Measurements from ENCODE around the gene EPS15. TPM values are rescaled to one million over a fixed set of nuclear protein-coding genes. Genes with fewer than 3 reads are reported as not detected.

The EPS15 gene
- total RNA-seq, 1 donor from 2014 or later = 44.9 TPM

- H3K36me3 ChIP-seq (ENCODE audit: control insufficient read depth in 3 of 3, insufficient read depth in 3 of 3, low read length in 3 of 3) = no peaks in the 10 kb centered on the region
- no peak overlapping the region for H3K4me3 ChIP-seq (ENCODE audit: low read length in 3 of 3)
- H3K4me1 ChIP-seq (ENCODE audit: control insufficient read depth in 3 of 3, insufficient read depth in 3 of 3, low read length in 3 of 3) = peaks cover 28 to 38% (median 35%) of the 10 kb centered on the region in 3 donors
- peak overlapping the region in 1 of 3 donors; percentile 23 for H3K9ac ChIP-seq (ENCODE audit: low read depth in 1 of 3, low read length in 3 of 3)
- H3K27me3 ChIP-seq (ENCODE audit: control insufficient read depth in 3 of 3, insufficient read depth in 3 of 3, low read length in 3 of 3) = no peaks in the 10 kb centered on the region
- no peaks in the 10 kb centered on the region for H3K9me3 ChIP-seq (ENCODE audit: control insufficient read depth in 3 of 3, low read length in 3 of 3)
- H3K27ac ChIP-seq (ENCODE audit: low read depth, low read length) = no peak overlapping the region
Observed at GRCh38 chr1:51559064-51559500, 40.0 kb upstream of the EPS15 start.

- Histone ChIP-seq H3K4me3 (ENCODE audit: low read length in 3 of 3) (no peak overlapping the region), H3K9ac (ENCODE audit: low read depth in 1 of 3, low read length in 3 of 3) (peak overlapping the region in 1 of 3 donors; percentile 23), H3K27ac (ENCODE audit: low read depth, low read length) (no peak overlapping the region), H3K36me3 (ENCODE audit: control insufficient read depth in 3 of 3, insufficient read depth in 3 of 3, low read length in 3 of 3) (no peaks in the 10 kb centered on the region), H3K9me3 (ENCODE audit: control insufficient read depth in 3 of 3, low read length in 3 of 3) (no peaks in the 10 kb centered on the region), H3K27me3 (ENCODE audit: control insufficient read depth in 3 of 3, insufficient read depth in 3 of 3, low read length in 3 of 3) (no peaks in the 10 kb centered on the region), H3K4me1 (ENCODE audit: control insufficient read depth in 3 of 3, insufficient read depth in 3 of 3, low read length in 3 of 3) (peaks cover 23 to 33% (median 31%) of the 10 kb centered on the region in 3 donors)
Observed at GRCh38 chr1:51558375-51558924, 39.4 kb upstream of the EPS15 start.

- Histone ChIP-seq H3K9me3 (ENCODE audit: control insufficient read depth in 3 of 3, low read length in 3 of 3) (no peaks in the 10 kb centered on the region), H3K27me3 (ENCODE audit: control insufficient read depth in 3 of 3, insufficient read depth in 3 of 3, low read length in 3 of 3) (no peaks in the 10 kb centered on the region), H3K4me3 (ENCODE audit: low read length in 3 of 3) (no peak overlapping the region), H3K9ac (ENCODE audit: low read depth in 1 of 3, low read length in 3 of 3) (no peak overlapping the region), H3K4me1 (ENCODE audit: control insufficient read depth in 3 of 3, insufficient read depth in 3 of 3, low read length in 3 of 3) (peaks cover 13 to 27% (median 19%) of the 10 kb centered on the region in 3 donors), H3K36me3 (ENCODE audit: control insufficient read depth in 3 of 3, insufficient read depth in 3 of 3, low read length in 3 of 3) (no peaks in the 10 kb centered on the region), H3K27ac (ENCODE audit: low read depth, low read length) (no peak overlapping the region)
Observed at GRCh38 chr1:51557168-51557567, 38.1 kb upstream of the EPS15 start.

- Histone ChIP-seq H3K27ac (ENCODE audit: low read depth, low read length) (no peak overlapping the region), H3K9me3 (ENCODE audit: control insufficient read depth in 3 of 3, low read length in 3 of 3) (no peaks in the 10 kb centered on the region), H3K27me3 (ENCODE audit: control insufficient read depth in 3 of 3, insufficient read depth in 3 of 3, low read length in 3 of 3) (no peaks in the 10 kb centered on the region), H3K4me1 (ENCODE audit: control insufficient read depth in 3 of 3, insufficient read depth in 3 of 3, low read length in 3 of 3) (peaks cover 9 to 20% (median 10%) of the 10 kb centered on the region in 3 donors), H3K36me3 (ENCODE audit: control insufficient read depth in 3 of 3, insufficient read depth in 3 of 3, low read length in 3 of 3) (no peaks in the 10 kb centered on the region), H3K4me3 (ENCODE audit: low read length in 3 of 3) (no peak overlapping the region), H3K9ac (ENCODE audit: low read depth in 1 of 3, low read length in 3 of 3) (no peak overlapping the region)
Observed at GRCh38 chr1:51555866-51556619, 37.0 kb upstream of the EPS15 start.

GRCh38 chr1:51553911-51554310, 34.8 kb upstream of the EPS15 start:
- Histone ChIP-seq H3K27ac (ENCODE audit: low read depth, low read length) (no peak overlapping the region), H3K9ac (ENCODE audit: low read depth in 1 of 3, low read length in 3 of 3) (no peak overlapping the region), H3K27me3 (ENCODE audit: control insufficient read depth in 3 of 3, insufficient read depth in 3 of 3, low read length in 3 of 3) (no peaks in the 10 kb centered on the region), H3K36me3 (ENCODE audit: control insufficient read depth in 3 of 3, insufficient read depth in 3 of 3, low read length in 3 of 3) (no peaks in the 10 kb centered on the region), H3K4me1 (ENCODE audit: control insufficient read depth in 3 of 3, insufficient read depth in 3 of 3, low read length in 3 of 3) (peaks cover 0 to 3% (median 0%) of the 10 kb centered on the region in 3 donors), H3K9me3 (ENCODE audit: control insufficient read depth in 3 of 3, low read length in 3 of 3) (no peaks in the 10 kb centered on the region), H3K4me3 (ENCODE audit: low read length in 3 of 3) (no peak overlapping the region)

GRCh38 chr1:51552929-51553807, 34.1 kb upstream of the EPS15 start:
- no peaks in the 10 kb centered on the region for H3K36me3 ChIP-seq (ENCODE audit: control insufficient read depth in 3 of 3, insufficient read depth in 3 of 3, low read length in 3 of 3)
- no peaks in the 10 kb centered on the region for H3K4me1 ChIP-seq (ENCODE audit: control insufficient read depth in 3 of 3, insufficient read depth in 3 of 3, low read length in 3 of 3)
- no peaks in the 10 kb centered on the region for H3K9me3 ChIP-seq (ENCODE audit: control insufficient read depth in 3 of 3, low read length in 3 of 3)
- H3K4me3 ChIP-seq (ENCODE audit: low read length in 3 of 3) = no peak overlapping the region
- H3K27me3 ChIP-seq (ENCODE audit: control insufficient read depth in 3 of 3, insufficient read depth in 3 of 3, low read length in 3 of 3) = no peaks in the 10 kb centered on the region
- no peak overlapping the region for H3K9ac ChIP-seq (ENCODE audit: low read depth in 1 of 3, low read length in 3 of 3)
- no peak overlapping the region for H3K27ac ChIP-seq (ENCODE audit: low read depth, low read length)

GRCh38 chr1:51551848-51552296, 32.8 kb upstream of the EPS15 start:
- no peaks in the 10 kb centered on the region for H3K27me3 ChIP-seq (ENCODE audit: control insufficient read depth in 3 of 3, insufficient read depth in 3 of 3, low read length in 3 of 3)
- no peaks in the 10 kb centered on the region for H3K4me1 ChIP-seq (ENCODE audit: control insufficient read depth in 3 of 3, insufficient read depth in 3 of 3, low read length in 3 of 3)
- H3K36me3 ChIP-seq (ENCODE audit: control insufficient read depth in 3 of 3, insufficient read depth in 3 of 3, low read length in 3 of 3) = no peaks in the 10 kb centered on the region
- H3K9me3 ChIP-seq (ENCODE audit: control insufficient read depth in 3 of 3, low read length in 3 of 3) = no peaks in the 10 kb centered on the region
- H3K27ac ChIP-seq (ENCODE audit: low read depth, low read length) = no peak overlapping the region
- no peak overlapping the region for H3K4me3 ChIP-seq (ENCODE audit: low read length in 3 of 3)
- no peak overlapping the region for H3K9ac ChIP-seq (ENCODE audit: low read depth in 1 of 3, low read length in 3 of 3)

- Histone ChIP-seq H3K4me3 (ENCODE audit: low read length in 3 of 3) (no peak overlapping the region), H3K36me3 (ENCODE audit: control insufficient read depth in 3 of 3, insufficient read depth in 3 of 3, low read length in 3 of 3) (no peaks in the 10 kb centered on the region), H3K4me1 (ENCODE audit: control insufficient read depth in 3 of 3, insufficient read depth in 3 of 3, low read length in 3 of 3) (no peaks in the 10 kb centered on the region), H3K27ac (ENCODE audit: low read depth, low read length) (no peak overlapping the region), H3K27me3 (ENCODE audit: control insufficient read depth in 3 of 3, insufficient read depth in 3 of 3, low read length in 3 of 3) (no peaks in the 10 kb centered on the region), H3K9ac (ENCODE audit: low read depth in 1 of 3, low read length in 3 of 3) (no peak overlapping the region), H3K9me3 (ENCODE audit: control insufficient read depth in 3 of 3, low read length in 3 of 3) (no peaks in the 10 kb centered on the region)
Observed at GRCh38 chr1:51551081-51551480, 32.0 kb upstream of the EPS15 start.

GRCh38 chr1:51549901-51550300, 30.8 kb upstream of the EPS15 start:
- no peaks in the 10 kb centered on the region for H3K36me3 ChIP-seq (ENCODE audit: control insufficient read depth in 3 of 3, insufficient read depth in 3 of 3, low read length in 3 of 3)
- no peak overlapping the region for H3K9ac ChIP-seq (ENCODE audit: low read depth in 1 of 3, low read length in 3 of 3)
- H3K27ac ChIP-seq (ENCODE audit: low read depth, low read length) = no peak overlapping the region
- H3K4me3 ChIP-seq (ENCODE audit: low read length in 3 of 3) = no peak overlapping the region
- H3K27me3 ChIP-seq (ENCODE audit: control insufficient read depth in 3 of 3, insufficient read depth in 3 of 3, low read length in 3 of 3) = no peaks in the 10 kb centered on the region
- H3K9me3 ChIP-seq (ENCODE audit: control insufficient read depth in 3 of 3, low read length in 3 of 3) = no peaks in the 10 kb centered on the region
- no peaks in the 10 kb centered on the region for H3K4me1 ChIP-seq (ENCODE audit: control insufficient read depth in 3 of 3, insufficient read depth in 3 of 3, low read length in 3 of 3)

Measured in skeletal muscle tissue (tissue), 4 donors.